HG02798 (cell line): Measurements from ENCODE around the gene INTS14.
"Not testable (repeated sequence)": the region's sequence is repeated elsewhere in the genome, so short reads cannot be mapped to it uniquely, and the experiment has no call there.

Experiments
- ATAC-seq: cut with Tn5 transposase; IDR thresholded peaks from one replicate; pipeline ENCODE4 v1.9.1; 2021; ENCODE audit warnings: mild to moderate bottlenecking; ENCODE audit not compliant: unreplicated experiment, poor library complexity

Gene INTS14

DNA sequence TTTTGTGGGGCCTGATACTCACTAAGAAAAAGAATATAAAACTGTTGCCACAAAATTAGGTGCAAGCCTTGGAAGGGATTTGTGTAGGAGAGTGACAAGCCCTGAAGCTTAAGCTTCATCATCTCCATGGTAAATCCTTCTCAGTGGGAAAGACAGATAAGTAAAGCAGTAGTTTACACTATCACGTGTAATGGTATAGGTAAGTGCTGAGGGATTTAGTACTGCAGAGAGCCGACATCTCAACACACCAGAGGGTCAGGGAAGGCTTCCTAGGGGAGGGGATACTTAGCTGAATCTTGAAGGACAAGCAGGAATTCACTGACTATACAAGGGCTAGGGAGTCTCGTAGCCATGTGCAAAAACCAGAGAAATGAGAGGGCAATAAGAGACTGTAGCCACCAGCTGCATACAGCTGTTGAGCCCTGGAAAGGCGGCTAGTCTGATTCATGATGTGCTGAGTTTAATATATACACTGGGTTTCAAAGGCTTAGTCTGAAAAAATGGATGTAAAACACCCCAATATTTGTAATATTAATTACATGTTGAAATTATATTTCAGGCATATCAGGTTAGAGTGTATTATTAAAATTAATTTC is 21.9 kb upstream of the INTS14 start:
- ATAC-seq, result no peak

DNA sequence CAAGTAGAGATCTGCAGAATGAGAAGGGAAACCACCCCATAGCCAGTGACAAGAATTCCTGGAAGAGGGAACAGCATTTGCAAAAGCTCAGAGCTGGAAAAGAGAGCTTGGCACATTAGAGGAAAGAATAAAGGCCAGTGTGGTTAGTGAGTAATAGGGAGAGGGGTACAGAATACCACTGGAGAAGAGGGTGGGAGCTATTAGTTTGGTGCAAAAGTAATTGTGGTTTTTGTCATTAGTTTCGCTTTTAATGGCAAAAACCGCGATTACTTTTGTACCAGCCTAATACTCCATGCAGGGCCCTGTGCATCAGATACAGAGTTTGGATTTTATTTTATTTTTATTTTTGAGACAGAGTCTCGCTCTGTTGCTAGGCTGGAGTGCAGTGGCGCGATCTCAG is 20.6 kb upstream of the INTS14 start:
- ATAC-seq, result peak; percentile 45

DNA sequence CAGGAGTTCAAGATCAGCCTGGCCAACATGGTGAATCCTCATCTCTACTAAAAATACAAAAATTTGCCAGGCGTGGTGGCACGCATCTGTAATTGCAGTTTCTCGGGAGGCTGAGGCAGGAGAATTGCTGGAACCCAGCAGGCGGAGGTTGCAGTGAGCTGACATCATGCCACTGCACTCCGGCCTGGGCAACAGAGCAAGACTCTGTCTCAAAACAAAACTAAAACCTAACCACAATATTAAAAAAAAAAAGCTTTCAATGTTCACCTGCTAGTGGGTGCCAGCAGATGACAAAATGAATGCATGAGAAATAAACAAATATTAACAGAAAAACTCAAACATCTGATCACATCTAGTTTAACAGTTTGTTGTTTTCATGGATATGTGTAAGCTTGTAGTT is 19.8 kb upstream of the INTS14 start:
- peak; percentile 68 for ATAC-seq

DNA sequence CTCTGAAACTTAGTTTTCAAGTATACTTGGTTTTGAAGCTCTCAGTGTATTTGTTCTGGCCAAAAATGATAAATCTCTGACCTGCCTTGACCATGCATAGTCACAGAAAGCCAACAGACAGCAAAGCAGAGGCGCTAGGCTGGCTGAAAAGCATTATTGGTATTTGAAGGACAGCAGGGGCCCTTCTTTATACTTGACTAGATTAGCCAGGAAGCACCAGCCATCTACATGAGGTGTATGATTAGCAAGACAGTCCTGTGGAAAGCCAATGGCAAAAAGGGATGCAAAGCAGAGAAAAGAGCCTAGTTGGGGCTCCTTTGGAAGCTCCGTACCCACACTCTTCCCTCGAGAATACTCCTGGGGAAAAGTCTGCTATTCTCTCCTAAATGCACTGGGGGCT is 18.6 kb upstream of the INTS14 start:
- no peak for ATAC-seq

DNA sequence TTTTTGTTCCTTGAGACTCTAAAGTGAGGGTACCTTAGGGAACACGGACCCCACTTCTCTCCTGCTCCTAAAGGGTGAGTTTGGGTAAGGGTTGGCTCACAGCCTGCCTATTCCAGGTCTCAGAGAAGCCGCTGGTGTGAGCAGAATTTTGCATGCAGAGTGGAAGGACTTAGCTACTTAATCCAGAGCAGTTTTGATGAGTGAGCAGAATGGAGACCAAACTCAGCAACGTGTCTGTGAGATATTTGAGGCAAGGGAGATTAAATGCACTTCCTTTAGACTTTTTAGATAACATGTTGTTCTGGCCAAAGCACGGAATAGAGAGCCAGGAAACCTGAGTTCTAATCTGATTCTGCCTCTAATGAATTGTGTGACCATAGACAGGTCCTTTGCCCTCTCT is 15.9 kb upstream of the INTS14 start:
- no peak for ATAC-seq

DNA sequence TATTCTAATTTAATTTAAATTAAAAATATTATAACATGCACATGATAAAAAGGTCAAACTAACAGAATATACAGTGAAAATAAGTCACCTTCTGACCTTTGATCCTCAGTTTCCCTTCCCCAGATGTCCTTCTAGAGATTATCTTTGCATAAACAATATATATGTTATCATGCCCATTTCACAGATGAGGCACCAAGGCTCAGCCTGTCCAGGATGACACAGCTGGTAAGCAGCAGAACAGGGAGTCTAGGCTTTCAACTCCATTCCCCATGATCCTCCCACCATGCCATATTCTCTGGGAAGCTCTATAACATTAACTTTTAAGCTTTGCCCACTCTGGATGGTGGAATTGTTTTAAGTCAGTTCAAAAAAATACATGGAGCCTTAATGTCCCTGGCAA is 12.2 kb upstream of the INTS14 start:
- ATAC-seq, result no peak

DNA sequence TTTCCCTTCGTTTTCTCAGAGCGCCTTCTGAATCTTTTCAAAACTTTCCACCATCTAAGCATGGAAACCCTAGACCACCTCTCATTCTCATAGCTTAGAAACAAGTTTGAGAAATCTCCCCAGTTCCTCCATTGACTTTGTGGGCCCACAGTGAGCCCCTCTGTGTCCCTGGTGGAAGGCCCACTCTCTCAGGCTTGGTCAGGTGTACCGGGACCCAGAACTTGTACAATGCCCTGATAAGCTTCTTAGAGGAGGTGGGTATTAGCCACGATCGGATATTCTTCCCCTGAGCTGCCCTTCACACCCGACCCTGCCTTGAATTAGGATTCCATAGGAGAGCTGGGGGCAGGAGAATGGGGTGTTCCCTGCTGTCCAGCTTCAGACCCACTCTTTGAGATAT is 10.7 kb upstream of the INTS14 start, which contains the start of gene SLC24A1:
TSS of gene SLC24A1 (plus strand) at position 301 of the 400 bp plus-strand sequence. CDS start 2,143 bp downstream, outside the sequence.
- no peak for ATAC-seq

DNA sequence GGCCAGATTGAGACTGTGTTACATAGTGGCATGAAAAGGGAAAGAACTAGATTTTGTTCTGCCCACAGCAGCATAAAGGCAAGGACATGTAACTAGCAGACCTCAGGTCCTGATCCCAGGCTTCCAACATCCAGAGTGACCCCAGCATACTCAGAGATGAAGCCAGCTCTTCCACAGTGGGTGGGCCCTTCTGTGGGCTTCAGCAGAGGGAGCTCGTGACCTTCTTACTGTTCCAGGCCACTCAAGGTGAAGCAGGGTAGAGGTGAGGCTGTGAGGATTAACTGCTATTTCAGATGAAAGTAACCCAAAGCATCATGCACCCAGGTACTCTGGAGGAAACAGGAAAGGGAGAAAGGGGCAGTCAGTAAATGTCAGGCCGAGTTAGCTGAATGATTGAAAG is 9.9 kb upstream of the INTS14 start:
- no peak for ATAC-seq

DNA sequence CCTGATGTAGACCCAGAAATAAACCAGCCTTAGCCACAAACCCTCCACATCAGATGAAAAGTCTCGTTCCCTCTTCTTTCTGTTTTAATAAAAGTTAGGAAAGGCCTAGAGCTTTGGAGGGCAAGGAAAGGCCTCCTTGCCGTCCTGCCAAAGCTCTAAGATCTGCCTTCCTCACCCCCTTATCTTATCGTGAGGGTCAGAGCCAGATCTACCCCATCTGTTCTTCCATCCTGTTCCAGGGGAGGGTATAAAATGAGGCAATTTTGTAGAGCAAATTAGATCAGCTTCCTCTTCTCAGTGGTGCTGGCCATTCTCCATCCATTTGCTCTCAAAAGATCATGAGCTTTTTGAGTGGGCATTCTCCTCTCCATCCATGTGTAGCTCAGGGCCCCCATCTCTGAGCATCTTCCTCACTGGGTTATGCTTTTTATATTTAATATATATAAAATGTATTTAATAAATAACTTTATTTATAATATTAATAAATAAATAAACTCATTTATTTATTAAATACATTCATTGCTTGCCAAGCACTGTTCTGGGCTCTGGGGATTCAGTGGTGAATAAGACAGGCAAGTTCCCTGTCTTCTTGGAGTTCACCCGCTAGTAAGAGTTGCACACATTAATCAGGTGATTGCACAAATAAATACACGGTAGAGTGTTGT is 8.8 kb upstream of the INTS14 start:
- no peak for ATAC-seq

DNA sequence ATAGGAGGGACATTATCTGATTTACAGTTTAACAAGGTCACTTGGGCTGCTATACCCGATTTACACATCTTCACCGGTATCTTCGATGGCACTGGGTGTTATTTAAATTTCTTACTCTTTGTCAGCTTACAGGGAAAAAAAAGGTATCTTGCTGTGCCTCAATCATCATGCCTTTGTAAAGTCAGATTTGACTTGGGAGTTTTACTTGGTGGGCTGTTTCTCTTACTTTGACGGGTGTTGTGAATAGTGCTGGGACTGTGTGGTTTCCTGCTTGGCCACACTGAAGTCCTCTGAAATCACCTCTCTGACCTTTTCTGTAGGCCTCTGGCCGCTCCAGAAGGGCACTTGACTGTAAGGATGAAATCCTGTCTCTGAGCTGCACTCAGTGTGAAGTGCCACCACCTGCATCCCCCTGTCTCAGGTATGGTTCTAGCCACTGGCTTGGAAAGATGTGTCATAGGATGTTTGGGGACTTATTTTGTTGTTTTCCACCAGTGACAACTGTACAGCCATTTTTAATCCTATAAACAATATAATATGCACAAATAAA is 7.7 kb upstream of the INTS14 start:
- no peak for ATAC-seq

DNA sequence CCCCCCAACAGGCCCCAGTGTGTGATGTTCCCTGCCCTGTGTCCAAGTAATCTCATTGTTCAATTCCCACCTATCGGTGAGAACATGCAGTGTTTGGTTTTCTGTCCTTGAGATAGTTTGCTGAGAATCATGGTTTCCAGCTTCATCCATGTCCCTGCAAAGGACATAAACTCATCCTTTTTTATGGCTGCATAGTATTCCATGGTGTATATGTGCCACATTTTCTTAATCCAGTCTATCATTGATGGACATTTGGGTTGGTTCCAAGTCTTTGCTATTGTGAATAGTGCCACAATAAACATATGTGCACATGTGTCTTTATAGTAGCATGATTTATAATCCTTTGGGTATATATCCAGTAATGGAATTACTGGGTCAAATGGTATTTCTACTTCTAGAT is 5.0 kb upstream of the INTS14 start:
- not testable (repeated sequence) for ATAC-seq

DNA sequence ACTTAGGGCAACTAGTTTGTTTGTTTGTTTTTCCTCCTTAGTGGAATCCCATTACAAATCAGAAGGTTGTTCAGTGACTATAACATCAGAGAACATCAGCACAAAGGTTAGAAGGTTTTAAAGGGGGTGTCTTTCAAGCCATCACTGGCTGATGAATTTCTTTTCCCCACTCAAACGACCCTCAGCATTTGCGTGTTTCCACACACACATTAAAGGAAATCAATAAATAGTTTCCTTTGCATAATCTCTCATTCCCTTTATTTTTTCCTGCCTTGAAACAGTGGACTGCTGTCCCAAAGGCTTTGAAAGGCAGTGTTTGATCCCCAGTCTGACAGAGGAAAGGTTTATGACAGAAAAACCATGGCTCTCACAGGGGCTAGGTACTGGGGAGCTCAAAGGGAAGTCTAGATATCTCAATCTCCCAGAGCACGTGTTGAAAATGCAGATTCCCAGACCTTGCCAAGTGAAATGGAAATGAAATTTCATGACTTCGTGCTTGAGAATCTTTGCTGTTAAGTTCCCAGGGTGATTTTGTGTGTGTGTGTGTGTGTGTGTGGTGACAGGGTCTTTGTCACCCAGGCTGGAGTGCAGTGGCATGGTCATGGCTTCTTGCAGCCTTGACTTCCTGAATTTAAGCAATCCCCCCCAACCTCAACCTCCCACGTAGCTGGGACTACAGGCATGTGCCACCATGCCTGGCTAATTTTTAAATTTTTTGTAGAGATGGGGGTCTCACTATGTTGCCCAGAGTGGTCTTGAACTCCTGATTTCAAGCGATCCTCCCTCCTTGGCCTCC is 2.2 kb upstream of the INTS14 start:
- no peak for ATAC-seq

DNA sequence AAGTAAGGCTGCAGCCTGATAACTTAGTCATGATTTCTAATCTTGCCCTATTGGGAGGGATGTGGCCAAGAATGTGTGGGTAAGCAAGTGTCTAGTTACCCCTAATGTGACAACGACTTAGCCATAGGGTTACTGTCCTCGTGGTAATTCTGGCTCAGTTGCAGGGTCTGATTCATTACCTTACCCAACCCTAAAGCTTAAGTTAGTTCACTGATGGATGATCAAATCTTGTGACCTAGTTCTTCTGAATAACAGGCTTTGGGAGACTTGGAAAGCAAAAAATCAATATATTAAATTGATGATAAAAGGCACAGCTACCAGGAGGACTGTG is 1.6 kb upstream of the INTS14 start:
- no peak for ATAC-seq

DNA sequence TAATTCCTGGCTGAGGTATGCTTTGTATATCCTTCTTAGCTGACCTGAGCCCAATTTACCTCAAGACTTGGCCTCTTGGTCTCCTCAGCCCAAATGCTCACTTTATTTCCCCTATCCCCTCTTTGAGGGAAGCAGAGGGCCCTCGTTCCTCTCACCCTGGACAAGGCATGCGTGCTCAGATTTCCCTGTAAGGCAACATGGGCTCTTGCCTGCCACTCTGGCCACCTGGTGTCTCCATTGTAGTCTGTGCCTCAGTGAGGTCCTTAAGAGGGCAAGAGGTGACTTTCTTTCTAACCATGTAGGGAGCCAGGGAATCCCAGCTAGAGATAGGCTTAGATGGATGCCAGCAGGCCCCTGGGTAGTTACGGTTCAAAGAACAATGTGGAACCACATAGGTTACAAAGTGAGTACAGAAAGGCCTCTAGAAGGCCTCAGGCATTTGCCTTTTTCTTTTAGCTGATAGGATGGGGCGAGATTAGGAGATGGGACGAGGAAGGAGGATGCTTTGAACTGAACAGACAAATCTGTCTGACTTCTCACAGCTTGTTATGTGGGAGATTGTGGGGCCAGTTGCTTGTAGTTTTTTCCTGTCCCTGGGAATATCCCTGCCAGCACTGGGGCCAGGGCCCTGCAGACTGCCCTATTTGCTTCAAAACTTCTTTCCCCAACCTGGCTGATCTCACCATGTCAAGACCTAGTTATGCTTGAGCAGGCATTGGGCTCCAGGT is 1.1 kb upstream of the INTS14 start:
- no peak for ATAC-seq

DNA sequence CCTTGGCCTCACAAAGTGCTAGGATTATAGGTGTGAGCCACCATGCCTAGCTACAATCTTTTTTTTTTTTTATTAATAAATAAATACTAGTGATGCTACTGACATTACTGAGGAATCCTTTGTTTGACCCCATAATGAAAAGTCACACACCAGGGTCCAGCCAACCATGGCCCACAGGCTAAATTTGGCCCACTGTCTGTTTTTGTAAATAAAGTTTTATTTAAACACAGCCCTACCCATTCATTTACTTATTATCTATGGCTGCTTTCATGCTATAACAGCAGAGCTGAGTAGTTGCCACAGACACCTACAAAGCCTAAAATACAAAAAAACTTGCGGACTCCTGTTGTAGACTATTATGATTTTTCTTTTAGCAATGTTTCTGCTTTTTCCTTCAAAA is 7.4 kb downstream of the INTS14 start:
- no peak for ATAC-seq

DNA sequence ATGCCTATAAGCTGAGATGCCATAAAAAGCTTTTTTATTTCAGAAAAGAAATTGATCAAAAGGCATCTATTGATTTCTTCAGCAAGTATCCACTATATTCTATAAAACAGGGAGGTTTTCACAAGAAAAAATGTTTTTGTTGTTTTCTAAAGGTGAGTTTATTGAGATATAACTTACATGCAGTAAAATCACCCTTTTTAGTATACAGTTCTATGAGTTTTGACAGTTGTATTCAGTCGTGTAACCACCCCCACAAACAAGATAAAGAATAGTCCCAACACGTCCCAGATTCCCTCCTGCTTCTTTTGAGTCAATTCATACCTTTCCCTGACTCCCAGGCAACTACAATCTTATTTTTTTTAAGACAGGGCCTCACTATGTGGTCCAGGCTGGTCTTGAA is 7.8 kb downstream of the INTS14 start:
- no peak for ATAC-seq

DNA sequence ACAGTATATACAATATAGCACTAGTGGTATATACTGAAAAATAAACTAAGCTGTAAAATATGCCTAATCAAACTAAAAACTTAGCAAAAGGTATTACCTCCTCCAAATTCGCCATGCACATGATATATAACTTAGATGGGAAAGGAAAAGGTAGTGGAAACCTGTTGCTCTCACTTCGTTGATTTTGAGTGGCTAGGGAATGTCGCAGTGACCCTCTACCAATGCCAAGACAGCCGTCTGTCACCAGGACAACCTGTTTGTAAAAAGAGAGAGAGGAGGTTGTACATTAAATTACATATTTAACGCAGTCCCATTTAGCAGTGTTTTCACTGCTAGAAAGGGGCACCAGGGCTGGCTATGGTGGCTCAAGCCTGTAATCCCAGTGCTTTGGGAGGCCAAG is 11.3 kb downstream of the INTS14 start:
- no peak for ATAC-seq

DNA sequence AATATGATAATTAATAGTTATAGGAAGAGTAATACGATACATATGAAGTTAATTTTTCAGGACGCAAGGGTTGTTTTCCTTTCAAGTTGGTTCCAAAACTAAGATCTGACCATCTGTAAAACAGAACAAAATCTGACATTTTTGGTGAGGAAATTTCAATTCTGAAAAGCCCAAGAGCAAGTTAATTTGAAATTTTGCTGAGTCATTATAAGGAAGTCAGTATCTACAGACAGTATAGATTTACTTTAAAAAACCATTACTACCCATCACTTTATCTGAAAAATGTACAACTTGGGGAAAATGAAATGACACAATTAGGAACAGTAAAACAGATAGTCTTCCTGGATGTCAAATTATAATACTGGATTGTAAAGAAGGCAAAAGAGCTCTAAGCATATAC is 12.5 kb downstream of the INTS14 start:
- ATAC-seq, result no peak

DNA sequence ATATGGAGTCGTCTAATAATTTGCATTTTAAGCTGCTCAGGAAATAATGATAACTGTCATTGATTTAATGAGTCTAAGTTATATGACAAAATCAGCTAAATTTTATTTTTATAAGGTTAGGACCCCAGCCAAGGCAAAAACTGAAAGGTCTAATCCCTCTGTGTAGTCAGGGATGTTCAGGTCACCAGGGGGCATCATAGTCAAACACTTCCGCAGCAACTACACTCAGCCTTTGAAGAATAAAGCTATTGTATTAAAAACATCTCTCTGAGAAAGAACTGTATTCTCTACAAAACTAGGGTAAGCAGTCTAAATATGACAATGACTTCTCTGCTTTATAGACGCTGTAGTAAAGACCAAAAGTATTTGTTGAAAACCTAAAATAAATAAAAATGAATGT is 15.0 kb downstream of the INTS14 start:
- no peak for ATAC-seq

DNA sequence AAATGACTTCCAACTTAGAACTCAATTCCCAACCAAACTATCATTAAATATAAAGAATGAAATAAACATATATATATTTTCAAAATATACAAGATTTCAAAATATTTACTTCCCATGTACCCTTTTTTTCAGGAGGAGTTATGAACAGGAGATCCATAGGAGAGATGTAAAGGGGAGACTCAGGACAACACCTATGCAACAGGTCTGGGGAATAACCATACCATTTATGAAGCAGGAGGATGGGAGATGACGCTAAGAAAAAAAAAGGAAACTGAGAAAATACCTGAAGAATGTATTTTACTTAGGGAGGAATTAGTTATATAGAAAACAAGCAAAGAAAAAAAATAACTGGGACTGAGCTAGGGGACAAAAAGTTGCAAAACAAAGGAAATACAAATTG is 23.8 kb downstream of the INTS14 start:
- ATAC-seq, result no peak

DNA sequence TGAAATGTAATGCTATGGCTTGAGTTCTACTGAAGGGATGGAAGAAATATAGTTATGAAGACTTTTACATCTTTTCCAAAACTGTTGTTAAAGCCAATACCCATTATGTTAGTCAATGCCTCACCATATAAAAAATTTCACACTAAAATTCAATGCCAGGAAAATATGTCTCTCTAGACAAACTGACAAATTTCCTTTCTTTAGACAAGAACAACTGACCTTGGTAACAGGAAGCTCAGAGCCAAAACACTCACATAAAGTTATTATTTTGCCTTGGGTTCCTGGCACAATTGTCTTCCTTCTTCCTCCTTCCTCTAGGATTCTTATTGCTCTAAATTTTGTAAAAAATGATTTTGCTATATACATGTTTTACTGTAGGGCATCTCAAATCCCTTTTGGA is 26.7 kb downstream of the INTS14 start:
- no peak for ATAC-seq
